T-helper 2 cell treated with Interferon-gamma antibody and Interleukin-4, amounts not matched to agents 100 ng/mL and 5 ng/mL, for 36 hours (primary cell): ENCODE results near the gene TMEM135. TPM values are rescaled to one million over a fixed set of nuclear protein-coding genes. Genes with fewer than 3 reads are reported as not detected.

ENCODE experiments used
- intact Hi-C: fragments of 100-400 bp; cut with micrococcal nuclease; formaldehyde crosslinking; loops from one replicate; pipeline ENCODE4 v1.15.1; 2023
- total RNA-seq: library from RNA; stranded (reverse); gene quantifications from 2 replicates; pipeline ENCODE4 v1.2.3, GENCODE V29; 2022

TMEM135 gene
- total RNA-seq, 1 donor from 2014 or later, result 28.4 TPM

- intact Hi-C loops, result loop anchor here (10.0 kb wide), 1 partner anchor 212 kb away; no protein-coding TSS in a partner anchor
These were observed 258.9 kb downstream of the TMEM135 start for GRCh38 chr11:87296627-87297026.

- intact Hi-C loops, result loop anchor here (10.0 kb wide), 1 partner anchor 213 kb away; no protein-coding TSS in a partner anchor
These were observed 260.4 kb downstream of the TMEM135 start for GRCh38 chr11:87298155-87298554.

- intact Hi-C loops, result loop anchor here (10.0 kb wide), 1 partner anchor 214 kb away; no protein-coding TSS in a partner anchor
These were observed 261.3 kb downstream of the TMEM135 start for GRCh38 chr11:87299041-87299481.

- intact Hi-C loops, result loop anchor here (10.0 kb wide), 1 partner anchor 54 kb away; no protein-coding TSS in a partner anchor
These were observed 263.1 kb downstream of the TMEM135 start for GRCh38 chr11:87300640-87301380.

- intact Hi-C loops, result loop anchor here (10.0 kb wide), 1 partner anchor 53 kb away; no protein-coding TSS in a partner anchor
These were observed 264.2 kb downstream of the TMEM135 start for GRCh38 chr11:87301785-87302540.

- intact Hi-C loops, result loop anchor here (10.0 kb wide), 1 partner anchor 50 kb away; no protein-coding TSS in a partner anchor
These were observed 266.7 kb downstream of the TMEM135 start for GRCh38 chr11:87304412-87304811.

GRCh38 chr11:87306262-87306851 is 268.6 kb downstream of the TMEM135 start:
- intact Hi-C loops, result loop anchor here (10.0 kb wide), 1 partner anchor 48 kb away; no protein-coding TSS in a partner anchor

- intact Hi-C loops, result loop anchor here (10.0 kb wide), 1 partner anchor 48 kb away; no protein-coding TSS in a partner anchor
These were observed 269.4 kb downstream of the TMEM135 start for GRCh38 chr11:87307101-87307500.

- intact Hi-C loops, result no loop called here
These were observed 277.5 kb downstream of the TMEM135 start for GRCh38 chr11:87315229-87315628.

- intact Hi-C loops, result no loop called here
These were observed 278.8 kb downstream of the TMEM135 start for GRCh38 chr11:87316491-87316890.

GRCh38 chr11:87317441-87317840 is 279.7 kb downstream of the TMEM135 start:
- intact Hi-C loops, result no loop called here

- intact Hi-C loops, result no loop called here
These were observed 282.4 kb downstream of the TMEM135 start for GRCh38 chr11:87320123-87320522.

- intact Hi-C loops, result no loop called here
These were observed 284.8 kb downstream of the TMEM135 start for GRCh38 chr11:87322568-87322967.

- intact Hi-C loops, result no loop called here
These were observed 286.2 kb downstream of the TMEM135 start for GRCh38 chr11:87323899-87324298.

- intact Hi-C loops, result no loop called here
These were observed 287.2 kb downstream of the TMEM135 start for GRCh38 chr11:87324817-87325489.

- intact Hi-C loops, result no loop called here
These were observed 287.7 kb downstream of the TMEM135 start for GRCh38 chr11:87325490-87325872.

- intact Hi-C loops, result no loop called here
These were observed 288.9 kb downstream of the TMEM135 start for GRCh38 chr11:87326594-87326993.

GRCh38 chr11:87329172-87329571 is 291.4 kb downstream of the TMEM135 start:
- intact Hi-C loops, result no loop called here

- intact Hi-C loops, result no loop called here
These were observed 292.5 kb downstream of the TMEM135 start for GRCh38 chr11:87330187-87330601.

GRCh38 chr11:87331273-87331672 is 293.5 kb downstream of the TMEM135 start:
- intact Hi-C loops, result no loop called here

GRCh38 chr11:87338046-87338639 is 300.4 kb downstream of the TMEM135 start:
- intact Hi-C loops, result no loop called here
